Skeletal muscle cell (primary cell): ENCODE results near the gene AACS.
A peak's percentile ranks its signal among the peaks of the same experiment; 100 is the strongest.
"Not testable (repeated sequence)": the region's sequence is repeated elsewhere in the genome, so short reads cannot be mapped to it uniquely, and the experiment has no call there.

Experiments used
- DNase-seq: peaks from one replicate; pipeline ENCODE4 v3.0.0-alpha.2; 2010; ENCODE audit warnings: low read depth
- H3K4me3 ChIP-seq: 2 replicates; pipeline ENCODE4 v1.5.1; 2011; ENCODE audit warnings: low read depth, mild to moderate bottlenecking, control low read depth, low read length, moderate library complexity

AACS gene

GRCh38 chr12:125089083-125089482, 23.8 kb downstream of the AACS start:
- H3K4me3 ChIP-seq: no peak overlapping the region
- DNase-seq: no peak

GRCh38 chr12:125089626-125090025, 24.4 kb downstream of the AACS start:
- H3K4me3 ChIP-seq: no peak overlapping the region
- DNase-seq: no peak

DNA sequence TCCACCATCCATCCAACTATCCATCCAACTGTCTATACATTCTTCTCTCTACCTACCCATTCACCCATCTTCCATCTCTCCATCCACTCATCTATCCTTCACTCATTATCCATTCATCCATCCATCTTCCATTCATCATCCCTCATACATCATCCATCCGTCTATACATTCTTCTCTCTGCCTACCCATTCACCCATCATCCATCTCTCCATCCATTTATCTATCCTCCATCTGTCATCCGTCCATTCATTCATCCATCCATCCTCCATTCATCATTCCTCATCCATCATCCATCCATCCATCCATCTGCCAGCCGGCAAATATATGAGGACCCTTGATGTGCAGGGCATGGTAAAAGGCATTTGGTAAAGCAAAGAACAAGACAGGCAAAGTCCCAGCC, 25.2 kb downstream of the AACS start:
- no peak overlapping the region for H3K4me3 ChIP-seq
- DNase-seq: no peak

- DNase-seq: no peak
- H3K4me3 ChIP-seq: no peak overlapping the region
These were observed 26.2 kb downstream of the AACS start for GRCh38 chr12:125091401-125091800.

DNA sequence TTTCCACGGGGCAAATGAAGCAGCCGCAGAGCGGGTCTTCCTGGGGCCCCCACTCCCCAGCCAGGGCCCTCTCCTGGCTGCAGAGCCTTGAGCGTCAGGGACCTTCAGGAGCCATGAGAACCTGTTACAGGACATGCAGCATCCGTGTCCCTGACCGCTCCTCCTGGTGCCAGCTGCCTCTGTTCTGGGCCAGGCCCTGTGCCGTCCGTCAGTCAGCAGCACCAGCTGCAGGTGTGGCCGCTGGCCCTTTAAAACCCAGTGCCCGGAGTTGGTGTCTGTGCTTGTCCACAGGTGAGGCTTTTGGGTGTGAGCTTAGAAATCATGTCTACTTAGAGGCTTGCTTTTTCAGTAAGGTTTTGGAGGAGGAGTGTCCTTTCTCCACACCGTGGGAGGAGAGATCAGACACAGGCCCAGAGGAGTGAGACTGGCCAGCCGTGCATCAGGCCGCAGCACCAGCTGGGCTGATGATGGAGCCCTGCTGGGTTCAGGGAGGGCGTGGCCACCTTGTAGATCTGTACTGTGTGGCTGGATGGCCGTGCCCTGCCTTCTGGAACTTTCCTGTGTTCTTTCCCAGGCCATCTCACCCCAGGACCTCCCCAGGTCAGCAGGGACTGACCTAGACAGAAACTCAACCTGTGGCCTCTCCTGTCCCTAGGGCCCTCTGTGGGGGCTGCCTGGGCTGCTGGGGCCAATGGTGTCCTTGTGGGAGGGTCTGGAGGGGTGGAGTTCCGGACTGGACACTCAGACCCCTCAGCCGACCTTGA, 27.1 kb downstream of the AACS start:
- no peak overlapping the region for H3K4me3 ChIP-seq
- no peak for DNase-seq

- no peak for DNase-seq
- H3K4me3 ChIP-seq: no peak overlapping the region
These were observed 27.8 kb downstream of the AACS start for GRCh38 chr12:125092872-125093680.

- no peak for DNase-seq
These were observed 28.6 kb downstream of the AACS start for GRCh38 chr12:125093681-125094330.

GRCh38 chr12:125096894-125097293, 31.7 kb downstream of the AACS start:
- DNase-seq: no peak

More at GRCh38 chr12:125093681-125094330, 28.6 kb downstream of the AACS start:
- no peak overlapping the region for H3K4me3 ChIP-seq

DNA sequence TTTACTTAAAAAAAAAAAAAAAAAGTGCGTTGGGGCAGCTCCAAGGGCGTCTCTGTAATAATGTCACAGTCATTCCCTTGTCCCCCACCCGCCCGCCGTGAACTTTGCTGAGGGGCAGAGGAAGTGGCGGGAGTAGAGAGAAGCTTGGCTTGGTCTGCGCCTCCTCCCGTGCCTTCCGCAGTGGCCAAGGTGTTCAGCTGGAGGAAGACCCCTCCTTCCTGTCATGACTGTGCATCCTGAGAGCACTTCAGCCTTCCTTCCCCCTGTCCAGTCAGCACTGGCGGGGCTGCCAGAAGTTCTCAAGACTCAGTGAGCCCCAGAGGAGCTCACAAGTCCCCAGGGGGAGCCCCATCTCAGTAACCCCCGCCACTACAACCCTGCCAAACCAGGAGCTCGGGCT, 32.2 kb downstream of the AACS start:
- no peak overlapping the region for H3K4me3 ChIP-seq
- no peak for DNase-seq

More at GRCh38 chr12:125096894-125097293, 31.7 kb downstream of the AACS start:
- no peak overlapping the region for H3K4me3 ChIP-seq

GRCh38 chr12:125098676-125099408, 33.6 kb downstream of the AACS start:
- no peak for DNase-seq
- H3K4me3 ChIP-seq: no peak overlapping the region

DNA sequence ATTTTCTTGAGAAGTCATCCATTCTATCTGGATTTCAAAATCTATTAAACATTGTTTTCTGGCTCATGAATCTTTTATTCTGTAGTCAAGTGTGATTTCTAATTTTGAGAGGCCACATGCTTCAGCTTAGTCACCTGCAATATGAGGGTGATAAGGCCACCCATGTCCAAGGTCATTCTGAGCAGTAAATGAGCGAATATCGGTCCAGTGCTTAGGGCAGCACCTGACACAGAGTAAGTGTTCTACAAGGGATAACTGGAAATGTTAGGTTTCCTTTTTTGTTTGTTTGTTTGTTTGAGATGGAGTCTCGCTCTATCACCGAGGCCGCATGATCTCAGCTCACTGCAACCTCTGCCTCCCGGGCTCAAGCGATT, 34.2 kb downstream of the AACS start:
- no peak overlapping the region for H3K4me3 ChIP-seq
- DNase-seq: no peak

DNA sequence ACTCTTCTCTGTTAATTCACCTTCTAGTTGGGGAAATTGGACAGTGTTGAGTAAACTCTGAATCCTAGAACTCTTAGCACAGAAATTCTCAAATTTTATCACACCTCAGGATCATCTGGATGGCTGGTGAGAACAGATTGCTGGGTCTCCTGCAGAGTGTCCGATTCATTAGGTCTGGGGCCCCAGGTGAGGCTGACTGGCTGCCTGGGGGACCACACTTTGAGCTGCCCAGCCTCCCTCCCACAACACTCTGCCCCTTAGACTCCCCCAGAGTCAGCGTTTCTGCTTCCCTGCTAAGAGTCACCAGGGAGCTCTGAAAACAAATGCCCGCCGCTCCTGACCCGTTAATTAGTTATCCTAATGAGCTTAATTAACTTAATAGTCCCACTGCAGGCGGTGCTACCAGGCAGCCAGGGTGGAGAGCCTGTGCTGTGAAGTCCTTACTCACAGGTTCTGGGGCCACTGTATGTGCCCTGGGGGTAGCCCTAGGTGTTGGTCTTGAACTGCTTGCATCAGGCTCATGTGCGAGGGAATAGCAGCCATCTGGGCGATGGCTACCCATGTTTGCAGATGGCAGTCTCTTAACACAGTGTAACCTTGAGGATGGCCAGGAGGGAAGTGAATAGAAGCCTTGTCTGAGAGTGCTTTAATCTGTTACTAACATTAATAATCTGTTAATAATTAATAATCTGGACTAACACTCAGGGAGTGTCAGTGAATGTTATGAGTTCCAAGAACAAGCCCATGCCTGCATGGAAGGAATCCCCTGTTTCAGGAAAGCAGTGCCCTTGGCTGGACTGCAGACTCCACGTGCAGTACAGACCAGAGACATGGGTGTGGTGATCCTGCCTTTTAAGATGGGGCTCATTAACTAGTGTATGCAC, 35.6 kb downstream of the AACS start:
- no peak for DNase-seq
- no peak overlapping the region for H3K4me3 ChIP-seq

DNA sequence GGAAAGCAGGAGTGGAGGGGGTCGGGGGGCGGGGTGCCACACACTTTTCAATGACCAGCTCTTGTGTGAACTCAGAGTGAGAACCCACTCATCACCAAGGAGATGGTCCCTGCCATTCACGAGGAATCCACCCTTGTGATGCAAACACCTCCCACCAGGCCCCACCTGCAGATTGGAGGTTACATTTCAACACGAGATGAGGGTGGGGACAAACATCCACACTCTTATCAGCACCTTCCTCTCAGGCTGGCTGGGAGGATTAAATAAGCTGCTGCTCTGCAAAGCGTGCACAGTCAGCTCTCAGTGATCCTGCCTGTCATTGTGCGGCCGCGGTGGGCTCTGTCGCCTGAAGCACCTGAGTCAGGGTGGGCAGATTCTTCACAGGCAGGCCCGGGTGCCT, 39.7 kb downstream of the AACS start:
- H3K4me3 ChIP-seq: no peak overlapping the region
- DNase-seq: no peak

GRCh38 chr12:125105600-125105999, 40.4 kb downstream of the AACS start:
- no peak overlapping the region for H3K4me3 ChIP-seq
- DNase-seq: no peak

DNA sequence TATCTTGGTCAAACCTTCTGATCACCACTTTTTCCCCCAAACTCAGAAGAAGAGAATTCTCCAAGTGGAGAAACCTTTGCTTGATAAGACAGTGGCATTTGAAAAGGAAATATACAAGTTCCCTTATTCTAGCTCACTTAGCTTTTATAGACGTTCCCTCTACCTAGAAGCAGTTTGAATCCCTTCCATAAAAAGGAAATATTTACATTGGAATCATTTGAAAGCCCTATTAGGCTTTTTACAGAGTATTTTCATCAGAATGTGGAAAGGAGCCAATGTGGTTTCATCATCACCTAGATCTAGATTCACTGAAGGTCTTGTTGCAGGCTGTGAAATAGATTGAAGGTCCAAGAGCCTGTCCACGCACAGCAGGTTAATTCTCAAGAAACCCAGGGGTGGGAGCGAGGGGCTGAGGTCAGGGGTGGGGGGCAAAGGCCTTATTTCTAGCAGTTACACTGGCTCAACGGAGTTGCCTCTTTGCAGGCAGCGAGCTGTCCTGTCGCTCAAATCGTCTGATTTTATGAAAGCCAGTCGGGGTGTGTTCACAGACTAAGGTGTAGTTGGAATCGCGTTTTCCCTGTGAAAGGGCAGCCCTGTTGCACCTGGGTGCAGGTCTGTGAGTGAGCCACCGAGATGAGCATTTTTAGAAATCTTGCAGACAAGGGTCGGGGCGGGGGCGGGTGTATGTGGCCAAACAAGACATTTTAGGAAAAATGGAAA, 45.6 kb downstream of the AACS start:
- DNase-seq: peak; percentile 42
- no peak overlapping the region for H3K4me3 ChIP-seq

DNA sequence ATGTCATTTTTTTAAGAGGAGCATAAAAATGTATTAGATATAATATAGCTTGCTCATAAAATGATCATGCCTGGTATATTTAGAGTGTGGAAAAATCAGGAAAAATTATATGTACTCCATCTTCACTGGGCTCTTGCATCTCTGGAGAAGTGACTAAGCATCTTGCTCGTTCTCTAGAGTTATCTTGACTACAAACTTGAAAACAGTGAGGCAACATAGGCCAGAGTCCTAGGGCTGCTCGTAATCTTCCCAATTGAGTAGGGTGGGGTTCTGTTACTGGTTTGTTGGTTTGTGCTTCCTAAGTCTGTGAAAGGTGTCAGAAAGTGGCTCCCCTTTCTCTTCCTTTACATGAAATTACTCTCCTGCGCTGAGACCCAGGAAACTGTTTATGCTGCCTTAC, 46.2 kb downstream of the AACS start:
- DNase-seq: no peak
- H3K4me3 ChIP-seq: no peak overlapping the region

GRCh38 chr12:125112614-125113013, 47.4 kb downstream of the AACS start:
- DNase-seq, H3K4me3 ChIP-seq: not testable (repeated sequence)

GRCh38 chr12:125113263-125113662, 48.0 kb downstream of the AACS start:
- H3K4me3 ChIP-seq: no peak overlapping the region
- DNase-seq: no peak
